HG02678 (cell line): ENCODE data around the gene UGT3A2.

ENCODE experiments used
- ATAC-seq: cut with Tn5 transposase; IDR thresholded peaks from one replicate; pipeline ENCODE4 v1.9.1; 2021; ENCODE audit warnings: mild to moderate bottlenecking, moderate library complexity; ENCODE audit not compliant: unreplicated experiment

The UGT3A2 gene

GRCh38 chr5:36013182-36013581 is 53.5 kb downstream of the UGT3A2 start:
- ATAC-seq: no peak

GRCh38 chr5:36009698-36010097 is 57.0 kb downstream of the UGT3A2 start:
- ATAC-seq: no peak

GRCh38 chr5:36007366-36007765 is 59.3 kb downstream of the UGT3A2 start:
- no peak for ATAC-seq

GRCh38 chr5:36006163-36006562 is 60.5 kb downstream of the UGT3A2 start:
- ATAC-seq: no peak

GRCh38 chr5:36001032-36001431 is 65.7 kb downstream of the UGT3A2 start:
- no peak for ATAC-seq

GRCh38 chr5:35999547-35999946 is 67.1 kb downstream of the UGT3A2 start:
- no peak for ATAC-seq

GRCh38 chr5:35996076-35996475 is 70.6 kb downstream of the UGT3A2 start:
- no peak for ATAC-seq

- ATAC-seq: no peak
Measured at GRCh38 chr5:35990941-35991611, 75.6 kb downstream of the UGT3A2 start, which contains the start of gene UGT3A1. UGT3A1 (minus strand) TSS chr5:35991390; CDS start chr5:35991240, 150 bp downstream.

- no peak for ATAC-seq
Measured at GRCh38 chr5:35990520-35990919, 76.2 kb downstream of the UGT3A2 start.

- ATAC-seq: no peak
Measured at GRCh38 chr5:35988529-35988928, 78.2 kb downstream of the UGT3A2 start.

GRCh38 chr5:35987776-35988175 is 78.9 kb downstream of the UGT3A2 start:
- ATAC-seq: no peak
